ENCODE data around the gene ANO9. TPM values are rescaled to one million over a fixed set of nuclear protein-coding genes. Genes with fewer than 3 reads are reported as not detected.

ANO9 gene
- total RNA-seq, 2 donors from 2014 or later, result 121 to 129 TPM

- no peak overlapping the region for H3K4me3 ChIP-seq
- peaks cover 9% of the 10 kb centered on the region for H3K4me1 ChIP-seq
- H3K27me3 ChIP-seq, result no peaks in the 10 kb centered on the region
- no peak for TF ChIP-seq CTCF (IDR thresholded peaks at IDR 0.05)
- DNase-seq, result no peak
- no peaks in the 10 kb centered on the region for H3K9me3 ChIP-seq
- intact Hi-C loops (cut with DNase I), result loop anchor here (5.0 kb wide), 1 partner anchor 39 kb away; no protein-coding TSS in a partner anchor
- H3K9ac ChIP-seq (ENCODE audit: low read depth in 2 of 2, low read length in 2 of 2), result no peak overlapping the region
- H3K36me3 ChIP-seq, result no peaks in the 10 kb centered on the region
- no peak overlapping the region for H3K27ac ChIP-seq
These were observed 33.4 kb downstream of the ANO9 start for GRCh38 chr11:408154-409007.

GRCh38 chr11:407651-408123, 34.1 kb downstream of the ANO9 start:
- Histone ChIP-seq H3K27me3 (no peaks in the 10 kb centered on the region), H3K4me1 (peaks cover 9% of the 10 kb centered on the region), H3K36me3 (no peaks in the 10 kb centered on the region), H3K4me3 (peak overlapping the region; percentile 6), H3K9ac (ENCODE audit: low read depth in 2 of 2, low read length in 2 of 2) (peak overlapping the region in 1 of 2 donors; percentile 24), H3K27ac (no peak overlapping the region), H3K9me3 (no peaks in the 10 kb centered on the region)
- no peak for DNase-seq
- intact Hi-C loops (cut with DNase I), result loop anchor here (5.0 kb wide), 1 partner anchor 40 kb away; no protein-coding TSS in a partner anchor
- no peak for TF ChIP-seq CTCF (IDR thresholded peaks at IDR 0.05)

GRCh38 chr11:406796-407650, 34.8 kb downstream of the ANO9 start:
- H3K4me1 ChIP-seq, result peaks cover 9% of the 10 kb centered on the region
- intact Hi-C loops (cut with DNase I), result loop anchor here (5.0 kb wide), 1 partner anchor 40 kb away; no protein-coding TSS in a partner anchor
- peak; percentile 86 for DNase-seq
- H3K4me3 ChIP-seq, result peak overlapping the region; percentile 50
- no peaks in the 10 kb centered on the region for H3K27me3 ChIP-seq
- no peak for TF ChIP-seq CTCF (IDR thresholded peaks at IDR 0.05)
- peak overlapping the region; percentile 86 for H3K27ac ChIP-seq
- peak overlapping the region; percentile 46 to 54 for H3K9ac ChIP-seq (ENCODE audit: low read depth in 2 of 2, low read length in 2 of 2)
- H3K36me3 ChIP-seq, result no peaks in the 10 kb centered on the region
- no peaks in the 10 kb centered on the region for H3K9me3 ChIP-seq

GRCh38 chr11:405954-406795, 35.6 kb downstream of the ANO9 start:
- no peak for TF ChIP-seq CTCF (IDR thresholded peaks at IDR 0.05)
- no peak for DNase-seq
- intact Hi-C loops (cut with DNase I), result loop anchor here (5.0 kb wide), 1 partner anchor 41 kb away; no protein-coding TSS in a partner anchor

More at GRCh38 chr11:405954-406795, 35.6 kb downstream of the ANO9 start:
- H3K9ac ChIP-seq (ENCODE audit: low read depth in 2 of 2, low read length in 2 of 2), result peak overlapping the region; percentile 46 to 54
- H3K27ac ChIP-seq, result peak overlapping the region; percentile 86
- no peaks in the 10 kb centered on the region for H3K36me3 ChIP-seq
- no peaks in the 10 kb centered on the region for H3K9me3 ChIP-seq
- H3K27me3 ChIP-seq, result no peaks in the 10 kb centered on the region
- H3K4me3 ChIP-seq, result peak overlapping the region; percentile 50
- H3K4me1 ChIP-seq, result peaks cover 9% of the 10 kb centered on the region

Measured in colonic mucosa (tissue), 4 donors.